OCI-LY3 (cell line): ENCODE results near the gene NDFIP2.

Experiments used
- CTCF ChIP-seq: fragments of 200-600, 300-600 bp; sonication (generic); IDR thresholded peaks from 2 replicates; pipeline ENCODE4 v1.5.1; 2014; ENCODE audit warnings: antibody characterized with exemption, low read length, low read depth
- EZH2phosphoT487 ChIP-seq: fragments of 200-600 bp; shearing (Covaris generic); IDR thresholded peaks from 2 replicates; pipeline ENCODE4 v1.6.1; 2018; ENCODE audit warnings: antibody characterized with exemption, mixed run types, low read depth

- no peak for TF ChIP-seq CTCF
- TF ChIP-seq EZH2phosphoT487, result no peak
Measured at GRCh38 chr13:79466872-79467271, 14.1 kb upstream of the NDFIP2 start.
